Heart right ventricle (tissue), 16 donors: ENCODE measurements around the gene ZNF780A. TPM values are rescaled to one million over a fixed set of nuclear protein-coding genes. Genes with fewer than 3 reads are reported as not detected.

Experiments used
- ATAC-seq, 8 donors: fragments of 200-7000 bp; cut with Tn5 transposase; one replicate each; pipeline ENCODE4 v1.9.1; 2020; ENCODE audit warnings: mild to moderate bottlenecking in 8 of 8, moderate library complexity in 8 of 8, moderate number of reproducible peaks in 1 of 8
- DNase-seq, 2 donors: peaks; one replicate each; pipeline ENCODE4 v3.0.0-alpha.2; 2020
- H3K27ac ChIP-seq, 10 donors: fragments of 200-600 bp; sonication (generic) in 2 of 10; one replicate each; pipeline versions ENCODE4 v1.5.0 to v1.8.0; 2020 to 2022; ENCODE audit warnings: mild to moderate bottlenecking in 3 of 10
- H3K27me3 ChIP-seq, 7 donors: fragments of 200-600 bp; one replicate each; pipeline ENCODE4 v1.8.0; 2021 to 2022; ENCODE audit warnings: mild to moderate bottlenecking in 2 of 7
- H3K36me3 ChIP-seq, 9 donors: fragments of 200-600 bp; sonication (generic) in 1 of 9; one replicate each; pipeline versions ENCODE4 v1.5.0 to v1.8.0; 2020 to 2022; ENCODE audit warnings: mild to moderate bottlenecking in 2 of 9
- H3K4me1 ChIP-seq, 9 donors: fragments of 200-600 bp; sonication (generic) in 1 of 9; one replicate each; pipeline versions ENCODE4 v1.5.0 to v1.8.0; 2020 to 2022; ENCODE audit warnings: mild to moderate bottlenecking in 4 of 9
- H3K4me3 ChIP-seq, 10 donors: fragments of 200-600 bp; sonication (generic) in 2 of 10; one replicate each; pipeline versions ENCODE4 v1.5.0 to v1.8.0; 2020 to 2022; ENCODE audit warnings: mild to moderate bottlenecking in 7 of 10, moderate library complexity in 2 of 10
- H3K9me3 ChIP-seq, 11 donors: fragments of 200-600 bp in 10 of 11; sonication (generic) in 2 of 11; one replicate each; pipeline versions ENCODE4 v1.5.0 to v1.8.0; 2013 to 2022; ENCODE audit warnings: mild to moderate bottlenecking in 2 of 11, control low read depth in 1 of 11, moderate library complexity in 1 of 11
- WGBS, 2 donors: extraction: QIAGEN DNeasy Blood & Tissue Kit; methylation state at CpG; one replicate each; pipeline ENCODE4 v1.1.7; 2013; ENCODE audit warnings: inconsistent platforms in 1 of 2; 5-methylcytosine and 5-hydroxymethylcytosine counted together
- intact Hi-C, 10 donors: fragments of 100-400 bp; cut with DNase I; formaldehyde crosslinking; loops; one replicate each; pipeline versions ENCODE4 v1.11.1 to v1.14.2; 2022
- polyA plus RNA-seq, 2 donors: library from polyadenylated mRNA; stranded (reverse); fragments of 200-250 nt; gene quantifications; one replicate each; pipeline ENCODE4 v1.2.3, GENCODE V29; 2013
- total RNA-seq, 10 donors: library from RNA; stranded (reverse); fragmentation: NEBNext Ultra II Directional in 3 of 10; extraction: Animal tissue kit (Norgen Biotek cat#: 25700) in 3 of 10; gene quantifications; one replicate each; pipeline versions ENCODE4 v1.2.1 to v1.2.4, GENCODE V29; 2021 to 2023
- TF ChIP-seq, protein P1 (sequence below), 9 donors: fragments of 200-600 bp; sonication (generic) in 2 of 9; IDR thresholded peaks; one replicate each; pipeline versions ENCODE4 v1.5.0 to v1.8.0; 2021 to 2022; ENCODE audit warnings: antibody characterized with exemption in 9 of 9, mild to moderate bottlenecking in 5 of 9, moderate library complexity in 1 of 9
- donor health status: Arrhythmogenic right ventricular cardiomyopathy.
- donor health status: ischemic (EF 13 %, LVEDD 7.1; RV severe dilation, severe dysfunction).
- donor health status: healthy with polysubstance abuse.
- donor health status: DM: no; HTN: yes; CAD: no.
- donor health status: DM: no; HTN: no; CAD: no.
- donor health status: ischemic (EF 25% LVEDD 6.9; RV normal size, moderate dysfunction).
- donor health status: ischemic (EF 25% LVEDD 5.7; RV mildly dilated, moderate dysfunction).
- donor health status: healthy.
- donor health status: DM: yes; HTN: yes; CAD: no.
- donor health status: Ischemic cardiomyopathy.
- donor health status: ischemic (EF 35%, LVEDD 5.7; RV mildly dilated, moderate dysfunction).
- donor health status: nonischemic (EF 11% LVEDD 7.7; RV severe dilation, severe dysfunction).
- donor health status: DM: yes; HTN: yes; CAD: no.
- donor health status: PGD.
- donor health status: ischemic (EF 29% LVEDD 5.4; RV normal size, mild dysfunction).
- donor health status: nonischemic (EF 23%, LVEDD 6.1; RV moderate dilation, normal function).

Gene ZNF780A
- total and polyA plus RNA-seq, 12 donors: 5.5 to 19.4 (median 11.8) TPM

GRCh38 chr19:40134866-40135265, 44.1 kb upstream of the ZNF780A start:
- Histone ChIP-seq H3K9me3 (peaks cover 0 to 19% (median 0%) of the 10 kb centered on the region in 11 donors), H3K27ac (no peak overlapping the region), H3K36me3 (no peaks in the 10 kb centered on the region), H3K4me3 (no peak overlapping the region), H3K27me3 (peaks cover 0 to 49% (median 26%) of the 10 kb centered on the region in 7 donors), H3K4me1 (no peaks in the 10 kb centered on the region)
- DNase-seq: no peak
- TF ChIP-seq, protein P1, sequence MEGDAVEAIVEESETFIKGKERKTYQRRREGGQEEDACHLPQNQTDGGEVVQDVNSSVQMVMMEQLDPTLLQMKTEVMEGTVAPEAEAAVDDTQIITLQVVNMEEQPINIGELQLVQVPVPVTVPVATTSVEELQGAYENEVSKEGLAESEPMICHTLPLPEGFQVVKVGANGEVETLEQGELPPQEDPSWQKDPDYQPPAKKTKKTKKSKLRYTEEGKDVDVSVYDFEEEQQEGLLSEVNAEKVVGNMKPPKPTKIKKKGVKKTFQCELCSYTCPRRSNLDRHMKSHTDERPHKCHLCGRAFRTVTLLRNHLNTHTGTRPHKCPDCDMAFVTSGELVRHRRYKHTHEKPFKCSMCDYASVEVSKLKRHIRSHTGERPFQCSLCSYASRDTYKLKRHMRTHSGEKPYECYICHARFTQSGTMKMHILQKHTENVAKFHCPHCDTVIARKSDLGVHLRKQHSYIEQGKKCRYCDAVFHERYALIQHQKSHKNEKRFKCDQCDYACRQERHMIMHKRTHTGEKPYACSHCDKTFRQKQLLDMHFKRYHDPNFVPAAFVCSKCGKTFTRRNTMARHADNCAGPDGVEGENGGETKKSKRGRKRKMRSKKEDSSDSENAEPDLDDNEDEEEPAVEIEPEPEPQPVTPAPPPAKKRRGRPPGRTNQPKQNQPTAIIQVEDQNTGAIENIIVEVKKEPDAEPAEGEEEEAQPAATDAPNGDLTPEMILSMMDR (IDR thresholded peaks at IDR 0.05): no peak
- no peak for ATAC-seq
- intact Hi-C loops: loop anchor here in 1 of 10 donors (5.0 kb wide), 1 partner anchor 87 kb away; no protein-coding TSS in a partner anchor

- DNase-seq (no peak), ATAC-seq (no peak)
- Histone ChIP-seq H3K4me3 (no peak overlapping the region), H3K27me3 (peaks cover 0 to 49% (median 34%) of the 10 kb centered on the region in 7 donors), H3K4me1 (no peaks in the 10 kb centered on the region), H3K27ac (no peak overlapping the region), H3K9me3 (peaks cover 0 to 16% (median 0%) of the 10 kb centered on the region in 11 donors), H3K36me3 (no peaks in the 10 kb centered on the region)
- intact Hi-C loops: no loop called here
- 70 to 90% methylated on average over 1 of the region's 1 CpG for WGBS, 2 donors
- TF ChIP-seq, protein P1 (IDR thresholded peaks at IDR 0.05): no peak
These were observed 42.7 kb upstream of the ZNF780A start for GRCh38 chr19:40133491-40133890.

DNA sequence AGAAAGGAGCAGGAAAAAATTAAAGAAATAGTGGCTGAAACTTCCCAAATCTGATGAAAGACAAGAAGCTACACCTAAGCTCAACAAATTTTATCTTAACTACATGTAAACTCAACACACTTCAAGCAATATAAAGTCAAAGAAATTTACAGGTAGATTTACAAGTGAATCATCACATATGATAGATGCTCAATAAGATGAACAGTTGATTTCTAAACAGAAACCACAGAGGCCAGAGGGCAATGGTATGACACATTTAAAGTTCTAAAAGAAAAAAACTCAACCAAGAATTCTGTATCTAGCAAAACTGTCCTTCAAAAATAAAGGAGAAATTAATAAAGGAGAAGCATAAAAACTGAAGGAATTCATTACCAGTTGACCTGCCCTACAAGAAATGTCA, 39.3 kb upstream of the ZNF780A start:
- TF ChIP-seq, protein P1 (IDR thresholded peaks at IDR 0.05): no peak
- intact Hi-C loops: no loop called here

DNA sequence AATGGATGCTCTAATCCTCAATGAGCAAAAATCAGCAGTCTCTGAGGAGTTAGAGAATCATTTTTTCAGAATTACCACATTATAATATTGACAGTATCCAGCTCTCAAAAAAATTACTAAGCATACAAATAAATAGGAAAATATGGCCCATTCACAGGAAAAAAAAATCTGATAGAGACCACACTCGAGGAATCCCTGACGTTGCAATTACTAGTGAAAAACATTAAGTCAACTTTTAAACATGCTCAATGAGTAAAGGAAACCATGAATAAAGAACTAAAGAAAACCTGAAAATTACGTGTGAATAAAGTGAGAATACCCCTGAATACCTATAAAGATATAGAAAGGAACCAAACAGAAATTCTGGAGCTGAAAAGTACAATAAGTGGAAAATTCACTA, 38.7 kb upstream of the ZNF780A start:
- peaks cover 0 to 49% (median 31%) of the 10 kb centered on the region in 7 donors for H3K27me3 ChIP-seq
- no peak overlapping the region for H3K4me3 ChIP-seq
- intact Hi-C loops: loop anchor here in 1 of 10 donors (5.0 kb wide), 1 partner anchor 993 kb away; no protein-coding TSS in a partner anchor
- WGBS, 2 donors: 57 to 62% methylated on average over 3 of the region's 3 CpGs
- H3K36me3 ChIP-seq: no peaks in the 10 kb centered on the region
- DNase-seq (no peak), ATAC-seq (no peak)
- TF ChIP-seq, protein P1 (IDR thresholded peaks at IDR 0.05): no peak
- H3K27ac ChIP-seq: no peak overlapping the region
- peaks cover 0 to 15% (median 0%) of the 10 kb centered on the region in 11 donors for H3K9me3 ChIP-seq
- H3K4me1 ChIP-seq: no peaks in the 10 kb centered on the region

More for the DNA sequence above, 39.3 kb upstream of the ZNF780A start:
- no peaks in the 10 kb centered on the region for H3K4me1 ChIP-seq
- ATAC-seq (no peak), DNase-seq (no peak)
- H3K27me3 ChIP-seq: peaks cover 0 to 54% (median 32%) of the 10 kb centered on the region in 7 donors
- no peaks in the 10 kb centered on the region for H3K36me3 ChIP-seq
- H3K4me3 ChIP-seq: no peak overlapping the region
- no peak overlapping the region for H3K27ac ChIP-seq
- peaks cover 0 to 15% (median 0%) of the 10 kb centered on the region in 11 donors for H3K9me3 ChIP-seq
